OCI-M2 (cell line): ENCODE measurements around the gene SAPCD2.

Experiments
- DNase-seq: peaks from one replicate; lab custom pipeline; 2025; ENCODE audit not compliant: unreplicated experiment; lab: John Stamatoyannopoulos, UW

SAPCD2 gene

GRCh38 chr9:137107982-137108381 is 37.6 kb upstream of the SAPCD2 start:
- no peak for DNase-seq

- DNase-seq: no peak
These were observed 37.1 kb upstream of the SAPCD2 start for GRCh38 chr9:137107312-137107921.

- DNase-seq: no peak
These were observed 36.4 kb upstream of the SAPCD2 start for GRCh38 chr9:137106662-137107250.

- no peak for DNase-seq
These were observed 35.7 kb upstream of the SAPCD2 start for GRCh38 chr9:137105814-137106661.

- DNase-seq: no peak
These were observed 33.0 kb upstream of the SAPCD2 start for GRCh38 chr9:137103206-137103999.

GRCh38 chr9:137099231-137099630 is 28.9 kb upstream of the SAPCD2 start:
- no peak for DNase-seq

GRCh38 chr9:137097761-137098462 is 27.6 kb upstream of the SAPCD2 start:
- DNase-seq: no peak

GRCh38 chr9:137096785-137097546 is 26.6 kb upstream of the SAPCD2 start:
- DNase-seq: no peak

GRCh38 chr9:137095664-137096517 is 25.5 kb upstream of the SAPCD2 start:
- DNase-seq: no peak

- DNase-seq: no peak
These were observed 19.0 kb upstream of the SAPCD2 start for GRCh38 chr9:137089232-137089947.

GRCh38 chr9:137088121-137088520 is 17.8 kb upstream of the SAPCD2 start:
- no peak for DNase-seq

- no peak for DNase-seq
These were observed 17.1 kb upstream of the SAPCD2 start for GRCh38 chr9:137087409-137087925.

GRCh38 chr9:137086531-137087408 is 16.4 kb upstream of the SAPCD2 start, which contains the start of gene MAN1B1:
MAN1B1 (plus strand) TSS chr9:137086985; CDS start chr9:137087000, 15 bp downstream.
- DNase-seq: peak; percentile 78

- DNase-seq: no peak
These were observed 15.7 kb upstream of the SAPCD2 start for GRCh38 chr9:137085920-137086530.

- DNase-seq: no peak
These were observed 14.2 kb upstream of the SAPCD2 start for GRCh38 chr9:137084526-137084925.

- DNase-seq: no peak
These were observed 13.1 kb upstream of the SAPCD2 start for GRCh38 chr9:137083394-137084004.
